SK-N-SH (cell line): ENCODE measurements around the gene HMX3. TPM values are rescaled to one million over a fixed set of nuclear protein-coding genes. Genes with fewer than 3 reads are reported as not detected.

Experiments used
- CTCF ChIA-PET: fragments of 300-600, 350-600 bp; formaldehyde crosslinking; extraction: SDS; loops from one replicate; lab custom pipeline; 2021; lab: Yijun Ruan, JAX
- POLR2A ChIA-PET: fragments of 350-600 bp; sonication (Branson Sonifier 250); formaldehyde crosslinking; extraction: SDS; loops from one replicate; lab custom pipeline; 2020; ENCODE audit warnings: antibody characterized with exemption, inconsistent platforms; lab: Yijun Ruan, JAX
- DNase-seq: peaks from one replicate; pipeline ENCODE4 v3.0.0; 2012
- H2AFZ ChIP-seq: fragments of 200-600 bp; sonication (generic); 2 replicates; pipeline ENCODE4 v1.8.1; 2016; ENCODE audit warnings: antibody characterized with exemption, mild to moderate bottlenecking, low read depth
- H3F3A ChIP-seq: fragments of 200-600 bp; sonication (generic); replicated peaks from 2 replicates; pipeline ENCODE3; 2016; ENCODE audit warnings: antibody characterized with exemption, mild to moderate bottlenecking; ENCODE audit not compliant: insufficient read depth
- H3K27ac ChIP-seq, 2 experiments: fragments of 200-500 bp in 1 of 2; fragments of 200-600 bp in 1 of 2; sonication (Bioruptor generic) in 1 of 2; sonication (generic), shearing (Covaris generic) in 1 of 2; 2 replicates each; pipeline versions ENCODE4 v1.5.1 to v1.6.1; 2014 to 2016; ENCODE audit warnings: low read depth in 2 of 2, inconsistent platforms in 1 of 2, low read length in 1 of 2, mild to moderate bottlenecking in 1 of 2, mixed read lengths in 1 of 2
- H3K27me3 ChIP-seq: fragments of 200-600 bp; sonication (generic), shearing (Covaris generic); 2 replicates; pipeline ENCODE4 v1.6.1; 2016; ENCODE audit warnings: mixed run types; ENCODE audit not compliant: insufficient read depth
- H3K36me3 ChIP-seq, 2 experiments: fragments of 200-500 bp in 1 of 2; fragments of 200-600 bp in 1 of 2; sonication (Bioruptor generic) in 1 of 2; sonication (generic) in 1 of 2; replicated peaks in 1 of 2; 2 replicates each; pipeline versions ENCODE3 to v1.5.1; 2014 to 2016; ENCODE audit warnings: low read length in 1 of 2, mild to moderate bottlenecking in 1 of 2; ENCODE audit not compliant: insufficient read depth in 2 of 2, control insufficient read depth in 1 of 2
- H3K4me1 ChIP-seq, 2 experiments: fragments of 200-500 bp in 1 of 2; fragments of 200-600 bp in 1 of 2; sonication (Bioruptor generic) in 1 of 2; sonication (generic), shearing (Covaris generic) in 1 of 2; 2 replicates each; pipeline versions ENCODE4 v1.5.1 to v1.6.1; 2014 to 2016; ENCODE audit warnings: low read depth in 1 of 2, low read length in 1 of 2, mixed run types in 1 of 2; ENCODE audit not compliant: insufficient read depth in 2 of 2, control insufficient read depth in 1 of 2
- H3K4me2 ChIP-seq: fragments of 200-600 bp; sonication (generic), shearing (Covaris generic); 2 replicates; pipeline ENCODE4 v1.6.1; 2017; ENCODE audit warnings: mixed run types
- H3K4me3 ChIP-seq, 2 experiments: fragments of 200-500 bp in 1 of 2; fragments of 200-600 bp in 1 of 2; sonication (Bioruptor generic) in 1 of 2; sonication (generic), shearing (Covaris generic) in 1 of 2; 2 replicates each; pipeline versions ENCODE4 v1.5.1 to v1.8.1; 2014 to 2016; ENCODE audit warnings: low read depth in 2 of 2, inconsistent platforms in 1 of 2, low read length in 1 of 2, mild to moderate bottlenecking in 1 of 2, mixed read lengths in 1 of 2, moderate library complexity in 1 of 2
- H3K79me2 ChIP-seq: fragments of 200-600 bp; sonication (generic); 2 replicates; pipeline ENCODE4 v1.8.1; 2017; ENCODE audit warnings: mild to moderate bottlenecking; ENCODE audit not compliant: insufficient read depth
- H3K9ac ChIP-seq: fragments of 200-600 bp; sonication (generic); 2 replicates; pipeline ENCODE4 v1.6.1; 2017; ENCODE audit warnings: mixed run types
- H3K9me2 ChIP-seq: fragments of 200-600 bp; sonication (generic); 2 replicates; pipeline ENCODE4 v1.6.1; 2017; ENCODE audit warnings: mixed run types
- H3K9me3 ChIP-seq: fragments of 200-600 bp; sonication (generic); 2 replicates; pipeline ENCODE4 v1.6.1; 2017; ENCODE audit warnings: mixed run types, mild to moderate bottlenecking, moderate library complexity
- H4K20me1 ChIP-seq: fragments of 200-600 bp; sonication (generic); 2 replicates; pipeline ENCODE4 v1.6.1; 2017; ENCODE audit warnings: mild to moderate bottlenecking, mixed run types; ENCODE audit not compliant: insufficient read depth
- ELF1 ChIP-seq: IDR thresholded peaks from 2 replicates; pipeline ENCODE4 v1.4.0; 2012
- EZH2phosphoT487 ChIP-seq: fragments of 200-600 bp; sonication (generic); IDR thresholded peaks from 2 replicates; pipeline ENCODE4 v1.6.1; 2017; ENCODE audit warnings: low read depth, mixed run types, mild to moderate bottlenecking, antibody characterized with exemption, moderate library complexity, borderline replicate concordance
- FOSL2 ChIP-seq: IDR thresholded peaks from 2 replicates; pipeline ENCODE4 v1.4.0; 2012; ENCODE audit warnings: low read depth, mild to moderate bottlenecking, moderate library complexity, borderline replicate concordance
- FOXM1 ChIP-seq: IDR thresholded peaks from 2 replicates; pipeline ENCODE4 v1.4.0; 2012; ENCODE audit warnings: low read depth, mild to moderate bottlenecking
- GATA2 ChIP-seq: sonication (generic); formaldehyde crosslinking; IDR thresholded peaks from 2 replicates; pipeline ENCODE4 v1.5.0; 2020; ENCODE audit warnings: mild to moderate bottlenecking, missing genetic modification reagents
- JUND ChIP-seq: IDR thresholded peaks from 2 replicates; pipeline ENCODE4 v1.4.0; 2012
- MEF2A ChIP-seq: IDR thresholded peaks from 2 replicates; pipeline ENCODE4 v1.4.0; 2012; ENCODE audit warnings: low read depth, borderline replicate concordance
- NRF1 ChIP-seq: IDR thresholded peaks from 2 replicates; pipeline ENCODE4 v1.6.1; 2012; ENCODE audit warnings: low read depth, mild to moderate bottlenecking, low read length
- TAF1 ChIP-seq: IDR thresholded peaks from 2 replicates; pipeline ENCODE4 v1.6.1; 2012; ENCODE audit warnings: low read depth, mild to moderate bottlenecking, low read length, moderate library complexity, borderline replicate concordance
- TEAD4 ChIP-seq: IDR thresholded peaks from 2 replicates; pipeline ENCODE4 v1.4.0; 2012; ENCODE audit warnings: mild to moderate bottlenecking, borderline replicate concordance; ENCODE audit not compliant: insufficient read depth
- WGBS: methylation state at CpG from one replicate; pipeline ENCODE4 v1.1.6; 2017; ENCODE audit warnings: low lambda C conversion rate; 5-methylcytosine and 5-hydroxymethylcytosine counted together
- polyA plus RNA-seq, 3 experiments: library from polyadenylated mRNA; depleted of rRNA; stranded (reverse); fragments of >200 nt; gene quantifications; 2 replicates each; pipeline ENCODE4 v1.2.3, GENCODE V29; 2012
- TF ChIP-seq, protein P1 (sequence below): IDR thresholded peaks from 2 replicates; pipeline ENCODE4 v1.6.1; 2012; ENCODE audit warnings: mild to moderate bottlenecking, low read depth, low read length, moderate library complexity
- TF ChIP-seq, protein P2 (sequence below): IDR thresholded peaks from 2 replicates; pipeline ENCODE4; 2012
- TF ChIP-seq, protein P3 (sequence below): IDR thresholded peaks from 2 replicates; pipeline ENCODE4 v1.4.0; 2012; ENCODE audit warnings: low read depth, borderline replicate concordance

Gene HMX3
- polyA plus RNA-seq (2012; rRNA removed): not detected in 2 replicates
- not detected in 2 replicates for polyA plus RNA-seq (2012; cell fraction: cytosol; rRNA removed)
- not detected in 2 replicates for polyA plus RNA-seq (2012; cell fraction: nucleus; rRNA removed)

DNA sequence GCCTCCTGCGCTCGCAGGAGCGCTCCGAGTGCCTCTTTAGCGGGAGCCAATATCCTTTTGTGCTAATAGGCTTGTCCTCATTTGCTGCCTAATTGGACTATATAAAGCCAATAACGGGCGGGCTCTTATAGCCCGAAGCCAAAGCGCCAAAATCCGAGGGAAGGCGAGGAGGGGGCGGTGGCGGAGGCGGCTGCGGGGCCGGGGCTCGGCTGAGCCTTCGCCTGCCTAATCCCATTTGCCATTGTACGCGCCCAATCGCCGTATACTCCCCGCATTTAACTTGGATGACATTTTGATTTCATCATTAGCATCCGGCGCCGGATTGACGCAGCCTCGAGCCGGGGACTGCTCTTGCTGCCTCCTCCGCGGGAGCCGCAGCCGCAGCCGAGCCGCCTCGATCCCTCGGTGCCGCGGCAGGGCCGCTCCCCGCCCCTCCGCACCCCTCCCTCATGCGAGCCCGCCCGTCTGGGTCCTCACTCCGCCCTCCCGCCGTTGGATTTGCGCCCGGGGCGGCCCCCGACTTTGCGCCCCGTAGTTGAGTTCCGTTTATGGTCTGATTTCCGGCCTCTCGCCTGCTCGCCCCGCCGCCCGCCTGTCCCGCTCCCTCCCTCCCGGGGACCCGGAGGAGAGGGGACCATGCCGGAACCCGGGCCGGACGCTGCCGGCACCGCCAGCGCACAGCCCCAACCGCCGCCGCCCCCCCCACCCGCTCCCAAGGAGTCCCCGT is at the start of gene HMX3:
HMX3 (plus strand) TSS at position 556 of the 727 bp plus-strand sequence; CDS start at position 637, 81 bp downstream.
- no peaks in the 10 kb centered on the region for H3K79me2 ChIP-seq
- no peak within 1 kb of the TSS for H3K27ac ChIP-seq
- ChIA-PET CTCF (interaction anchor here (2.8 to 5.1 kb wide), 4 partner anchors 9 to 294 kb away, joined by 10 to 110 read pairs (median 40); no protein-coding TSS in a partner anchor), POLR2A (no interaction called here)
- peaks cover 91% of the 10 kb centered on the region for H3K27me3 ChIP-seq
- no peaks in the 10 kb centered on the region for H3F3A ChIP-seq
- peaks cover 0 to 8% of the 10 kb centered on the region in 2 experiments; a peak in 2 of 4 replicates for H3K4me1 ChIP-seq
- peak within 1 kb of the TSS; percentile 66 for H3K4me2 ChIP-seq
- peak within 1 kb of the TSS in 1 of 2 experiments; percentile 29; a peak in 1 of 4 replicates for H3K4me3 ChIP-seq
- H3K9ac ChIP-seq: no peak within 1 kb of the TSS
- TF ChIP-seq JUND (no peak), TEAD4 (no peak), EZH2phosphoT487 (peak; percentile 23; the same call in 1 of the 2 replicates), FOXM1 (no peak)
- TF ChIP-seq, protein P1, sequence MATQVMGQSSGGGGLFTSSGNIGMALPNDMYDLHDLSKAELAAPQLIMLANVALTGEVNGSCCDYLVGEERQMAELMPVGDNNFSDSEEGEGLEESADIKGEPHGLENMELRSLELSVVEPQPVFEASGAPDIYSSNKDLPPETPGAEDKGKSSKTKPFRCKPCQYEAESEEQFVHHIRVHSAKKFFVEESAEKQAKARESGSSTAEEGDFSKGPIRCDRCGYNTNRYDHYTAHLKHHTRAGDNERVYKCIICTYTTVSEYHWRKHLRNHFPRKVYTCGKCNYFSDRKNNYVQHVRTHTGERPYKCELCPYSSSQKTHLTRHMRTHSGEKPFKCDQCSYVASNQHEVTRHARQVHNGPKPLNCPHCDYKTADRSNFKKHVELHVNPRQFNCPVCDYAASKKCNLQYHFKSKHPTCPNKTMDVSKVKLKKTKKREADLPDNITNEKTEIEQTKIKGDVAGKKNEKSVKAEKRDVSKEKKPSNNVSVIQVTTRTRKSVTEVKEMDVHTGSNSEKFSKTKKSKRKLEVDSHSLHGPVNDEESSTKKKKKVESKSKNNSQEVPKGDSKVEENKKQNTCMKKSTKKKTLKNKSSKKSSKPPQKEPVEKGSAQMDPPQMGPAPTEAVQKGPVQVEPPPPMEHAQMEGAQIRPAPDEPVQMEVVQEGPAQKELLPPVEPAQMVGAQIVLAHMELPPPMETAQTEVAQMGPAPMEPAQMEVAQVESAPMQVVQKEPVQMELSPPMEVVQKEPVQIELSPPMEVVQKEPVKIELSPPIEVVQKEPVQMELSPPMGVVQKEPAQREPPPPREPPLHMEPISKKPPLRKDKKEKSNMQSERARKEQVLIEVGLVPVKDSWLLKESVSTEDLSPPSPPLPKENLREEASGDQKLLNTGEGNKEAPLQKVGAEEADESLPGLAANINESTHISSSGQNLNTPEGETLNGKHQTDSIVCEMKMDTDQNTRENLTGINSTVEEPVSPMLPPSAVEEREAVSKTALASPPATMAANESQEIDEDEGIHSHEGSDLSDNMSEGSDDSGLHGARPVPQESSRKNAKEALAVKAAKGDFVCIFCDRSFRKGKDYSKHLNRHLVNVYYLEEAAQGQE: no peak
- TF ChIP-seq, protein P2, sequence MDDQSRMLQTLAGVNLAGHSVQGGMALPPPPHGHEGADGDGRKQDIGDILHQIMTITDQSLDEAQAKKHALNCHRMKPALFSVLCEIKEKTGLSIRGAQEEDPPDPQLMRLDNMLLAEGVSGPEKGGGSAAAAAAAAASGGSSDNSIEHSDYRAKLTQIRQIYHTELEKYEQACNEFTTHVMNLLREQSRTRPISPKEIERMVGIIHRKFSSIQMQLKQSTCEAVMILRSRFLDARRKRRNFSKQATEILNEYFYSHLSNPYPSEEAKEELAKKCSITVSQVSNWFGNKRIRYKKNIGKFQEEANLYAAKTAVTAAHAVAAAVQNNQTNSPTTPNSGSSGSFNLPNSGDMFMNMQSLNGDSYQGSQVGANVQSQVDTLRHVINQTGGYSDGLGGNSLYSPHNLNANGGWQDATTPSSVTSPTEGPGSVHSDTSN: no peak
- 5% methylated on average over 33 of the region's 76 CpGs for WGBS
- H3K9me3 ChIP-seq: no peaks in the 10 kb centered on the region
- H4K20me1 ChIP-seq: no peaks in the 10 kb centered on the region
- H3K36me3 ChIP-seq: no peaks in the 10 kb centered on the region
- peak within 1 kb of the TSS; percentile 35; the same call in 1 of the 2 replicates for H2AFZ ChIP-seq
- H3K9me2 ChIP-seq: no peaks in the 10 kb centered on the region
- peak; percentile 57 for DNase-seq

DNA sequence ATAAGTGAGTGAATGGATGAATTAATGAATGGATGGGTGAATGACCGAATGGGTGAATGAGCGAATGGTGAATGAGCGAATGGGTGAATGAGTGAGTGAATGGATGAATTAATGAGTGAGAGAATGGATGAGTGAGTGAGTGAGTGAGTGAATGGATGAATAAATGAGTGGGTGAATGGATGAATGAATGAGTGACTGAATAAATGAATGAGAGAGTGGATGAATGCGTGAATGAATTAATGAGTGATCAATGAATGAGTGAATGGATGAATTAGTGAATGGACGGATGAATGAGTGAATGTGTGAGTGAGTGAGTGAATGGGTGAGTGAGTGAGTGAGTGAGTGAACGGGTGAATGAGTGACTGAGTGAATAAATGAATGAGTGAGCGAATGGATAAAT is 49.5 kb upstream of the HMX3 start:
- CTCF ChIA-PET: no interaction called here
- Histone ChIP-seq H3K27me3 (no peaks in the 10 kb centered on the region), H3F3A (no peaks in the 10 kb centered on the region), H2AFZ (no peak overlapping the region), H3K9ac (no peak overlapping the region), H3K4me3 (no peak overlapping the region), H3K36me3 (no peaks in the 10 kb centered on the region), H3K4me1 (no peaks in the 10 kb centered on the region; a peak in 1 of 4 replicates), H3K9me3 (no peaks in the 10 kb centered on the region), H3K79me2 (no peaks in the 10 kb centered on the region), H3K4me2 (no peak overlapping the region), H4K20me1 (no peaks in the 10 kb centered on the region), H3K9me2 (no peaks in the 10 kb centered on the region), H3K27ac (no peak overlapping the region)
- POLR2A ChIA-PET: no interaction called here
- no peak for DNase-seq
- 33% methylated on average over 7 of the region's 7 CpGs for WGBS
- TF ChIP-seq NRF1 (no peak), MEF2A (no peak), FOSL2 (no peak), ELF1 (no peak), EZH2phosphoT487 (no peak), TAF1 (no peak), GATA2 (CRISPR knock-in tag) (no peak)
- TF ChIP-seq, protein P3, sequence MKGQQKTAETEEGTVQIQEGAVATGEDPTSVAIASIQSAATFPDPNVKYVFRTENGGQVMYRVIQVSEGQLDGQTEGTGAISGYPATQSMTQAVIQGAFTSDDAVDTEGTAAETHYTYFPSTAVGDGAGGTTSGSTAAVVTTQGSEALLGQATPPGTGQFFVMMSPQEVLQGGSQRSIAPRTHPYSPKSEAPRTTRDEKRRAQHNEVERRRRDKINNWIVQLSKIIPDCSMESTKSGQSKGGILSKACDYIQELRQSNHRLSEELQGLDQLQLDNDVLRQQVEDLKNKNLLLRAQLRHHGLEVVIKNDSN: no peak
- TF ChIP-seq, all 33 proteins: peak for 0
